Stimulated activated CD8-positive, alpha-beta memory T cell treated with anti-CD3 and anti-CD28 coated beads, Interleukin-15, amount 100 ng/mL, for 4 hours (primary cell): ENCODE data around the gene SPDEF.

Experiments
- DNase-seq, 2 donors: peaks; one replicate each; pipeline ENCODE4 v3.0.0-alpha.2; 2020; ENCODE audit warnings: low read depth in 2 of 2

SPDEF gene

GRCh38 chr6:34556031-34556471 is at the start of gene SPDEF:
Gene SPDEF (minus strand): TSS chr6:34556329. CDS start chr6:34544455, 11,874 bp downstream.
- no peak for DNase-seq

- no peak for DNase-seq
Measured at GRCh38 chr6:34603707-34604106, 47.6 kb upstream of the SPDEF start.

GRCh38 chr6:34602318-34603111 is 46.4 kb upstream of the SPDEF start:
- no peak for DNase-seq

GRCh38 chr6:34601706-34602105 is 45.6 kb upstream of the SPDEF start:
- no peak for DNase-seq

- DNase-seq: no peak
Measured at GRCh38 chr6:34600796-34601195, 44.7 kb upstream of the SPDEF start.

- DNase-seq: no peak
Measured at GRCh38 chr6:34600101-34600500, 44.0 kb upstream of the SPDEF start.

GRCh38 chr6:34598712-34599111 is 42.6 kb upstream of the SPDEF start:
- no peak for DNase-seq

- no peak for DNase-seq
Measured at GRCh38 chr6:34597605-34598353, 41.6 kb upstream of the SPDEF start.

GRCh38 chr6:34596798-34597197 is 40.7 kb upstream of the SPDEF start:
- DNase-seq: no peak

GRCh38 chr6:34595332-34596184 is 39.4 kb upstream of the SPDEF start:
- no peak for DNase-seq

GRCh38 chr6:34593701-34594100 is 37.6 kb upstream of the SPDEF start:
- no peak for DNase-seq

GRCh38 chr6:34592208-34592952 is 36.3 kb upstream of the SPDEF start:
- no peak for DNase-seq

GRCh38 chr6:34589691-34590090 is 33.6 kb upstream of the SPDEF start:
- DNase-seq: no peak

- no peak for DNase-seq
Measured at GRCh38 chr6:34589140-34589539, 33.0 kb upstream of the SPDEF start.

GRCh38 chr6:34587851-34588250 is 31.7 kb upstream of the SPDEF start:
- DNase-seq: no peak

- DNase-seq: no peak
Measured at GRCh38 chr6:34587325-34587724, 31.2 kb upstream of the SPDEF start.

- DNase-seq: no peak
Measured at GRCh38 chr6:34586327-34587040, 30.4 kb upstream of the SPDEF start.

GRCh38 chr6:34585512-34586061 is 29.5 kb upstream of the SPDEF start:
- DNase-seq: no peak

- no peak for DNase-seq
Measured at GRCh38 chr6:34585108-34585507, 29.0 kb upstream of the SPDEF start.

- DNase-seq: no peak
Measured at GRCh38 chr6:34584694-34585093, 28.6 kb upstream of the SPDEF start.
